Ishikawa (cell line): ENCODE measurements around the gene IL4R.

ENCODE experiments used
- CEBPB ChIP-seq: IDR thresholded peaks from 2 replicates; pipeline ENCODE4 v1.6.1; 2012
- CREB1 ChIP-seq: IDR thresholded peaks from 2 replicates; pipeline ENCODE4 v1.6.1; 2012; ENCODE audit warnings: low read depth
- EGR1 ChIP-seq: IDR thresholded peaks from 2 replicates; pipeline ENCODE4 v1.6.1; 2012
- EP300 ChIP-seq: IDR thresholded peaks from 2 replicates; pipeline ENCODE4 v1.6.1; 2012; ENCODE audit warnings: borderline replicate concordance
- FOXM1 ChIP-seq: IDR thresholded peaks from 2 replicates; pipeline ENCODE4 v1.6.1; 2012; ENCODE audit warnings: low read depth, borderline replicate concordance
- NFIC ChIP-seq: IDR thresholded peaks from 2 replicates; pipeline ENCODE4 v1.6.1; 2012
- RAD21 ChIP-seq: IDR thresholded peaks from 2 replicates; pipeline ENCODE4 v1.6.1; 2012; ENCODE audit warnings: low read depth
- TAF1 ChIP-seq: IDR thresholded peaks from 2 replicates; pipeline ENCODE4 v1.6.1; 2012; ENCODE audit warnings: low read depth, mild to moderate bottlenecking
- TCF12 ChIP-seq: IDR thresholded peaks from 2 replicates; pipeline ENCODE4 v1.6.1; 2012; ENCODE audit warnings: low read depth
- TEAD4 ChIP-seq: IDR thresholded peaks from 2 replicates; pipeline ENCODE4 v1.6.1; 2012
- YY1 ChIP-seq: IDR thresholded peaks from 2 replicates; pipeline ENCODE4 v1.6.1; 2012; ENCODE audit warnings: low read depth
- ZBTB7A ChIP-seq: IDR thresholded peaks from 2 replicates; pipeline ENCODE4 v1.6.1; 2012; ENCODE audit warnings: low read depth
- TF ChIP-seq, protein P1 (sequence below): IDR thresholded peaks from 2 replicates; pipeline ENCODE4 v1.6.1; 2012; ENCODE audit warnings: low read depth, mild to moderate bottlenecking
- TF ChIP-seq, protein P2 (sequence below): IDR thresholded peaks from 2 replicates; pipeline ENCODE4 v1.6.1; 2012
- TF ChIP-seq, protein P3 (sequence below): IDR thresholded peaks from 2 replicates; pipeline ENCODE4 v1.6.1; 2012

Gene IL4R

DNA sequence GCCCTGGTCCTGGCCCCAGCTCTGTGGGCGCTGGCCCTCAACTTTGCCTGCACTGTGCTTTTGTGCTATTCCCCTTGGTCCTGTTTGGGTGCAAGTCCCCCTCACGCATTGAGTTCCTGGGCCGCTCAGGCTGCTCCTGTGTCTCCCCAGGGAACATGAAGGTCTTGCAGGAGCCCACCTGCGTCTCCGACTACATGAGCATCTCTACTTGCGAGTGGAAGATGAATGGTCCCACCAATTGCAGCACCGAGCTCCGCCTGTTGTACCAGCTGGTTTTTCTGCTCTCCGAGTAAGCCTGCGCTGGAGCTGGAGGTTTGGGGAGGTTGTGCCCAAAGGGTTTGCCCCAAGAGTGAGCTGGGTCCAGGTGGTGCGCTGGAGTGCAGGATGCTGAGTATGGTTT is 28.2 kb downstream of the IL4R start:
- TF ChIP-seq, protein P1, sequence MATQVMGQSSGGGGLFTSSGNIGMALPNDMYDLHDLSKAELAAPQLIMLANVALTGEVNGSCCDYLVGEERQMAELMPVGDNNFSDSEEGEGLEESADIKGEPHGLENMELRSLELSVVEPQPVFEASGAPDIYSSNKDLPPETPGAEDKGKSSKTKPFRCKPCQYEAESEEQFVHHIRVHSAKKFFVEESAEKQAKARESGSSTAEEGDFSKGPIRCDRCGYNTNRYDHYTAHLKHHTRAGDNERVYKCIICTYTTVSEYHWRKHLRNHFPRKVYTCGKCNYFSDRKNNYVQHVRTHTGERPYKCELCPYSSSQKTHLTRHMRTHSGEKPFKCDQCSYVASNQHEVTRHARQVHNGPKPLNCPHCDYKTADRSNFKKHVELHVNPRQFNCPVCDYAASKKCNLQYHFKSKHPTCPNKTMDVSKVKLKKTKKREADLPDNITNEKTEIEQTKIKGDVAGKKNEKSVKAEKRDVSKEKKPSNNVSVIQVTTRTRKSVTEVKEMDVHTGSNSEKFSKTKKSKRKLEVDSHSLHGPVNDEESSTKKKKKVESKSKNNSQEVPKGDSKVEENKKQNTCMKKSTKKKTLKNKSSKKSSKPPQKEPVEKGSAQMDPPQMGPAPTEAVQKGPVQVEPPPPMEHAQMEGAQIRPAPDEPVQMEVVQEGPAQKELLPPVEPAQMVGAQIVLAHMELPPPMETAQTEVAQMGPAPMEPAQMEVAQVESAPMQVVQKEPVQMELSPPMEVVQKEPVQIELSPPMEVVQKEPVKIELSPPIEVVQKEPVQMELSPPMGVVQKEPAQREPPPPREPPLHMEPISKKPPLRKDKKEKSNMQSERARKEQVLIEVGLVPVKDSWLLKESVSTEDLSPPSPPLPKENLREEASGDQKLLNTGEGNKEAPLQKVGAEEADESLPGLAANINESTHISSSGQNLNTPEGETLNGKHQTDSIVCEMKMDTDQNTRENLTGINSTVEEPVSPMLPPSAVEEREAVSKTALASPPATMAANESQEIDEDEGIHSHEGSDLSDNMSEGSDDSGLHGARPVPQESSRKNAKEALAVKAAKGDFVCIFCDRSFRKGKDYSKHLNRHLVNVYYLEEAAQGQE: no peak
- TF ChIP-seq, protein P2, sequence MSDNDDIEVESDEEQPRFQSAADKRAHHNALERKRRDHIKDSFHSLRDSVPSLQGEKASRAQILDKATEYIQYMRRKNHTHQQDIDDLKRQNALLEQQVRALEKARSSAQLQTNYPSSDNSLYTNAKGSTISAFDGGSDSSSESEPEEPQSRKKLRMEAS: no peak
- TF ChIP-seq EP300: no peak
- no peak for TF ChIP-seq FOXM1
- TF ChIP-seq EGR1: no peak
- no peak for TF ChIP-seq CREB1
- no peak for TF ChIP-seq CEBPB
- TF ChIP-seq, protein P3, sequence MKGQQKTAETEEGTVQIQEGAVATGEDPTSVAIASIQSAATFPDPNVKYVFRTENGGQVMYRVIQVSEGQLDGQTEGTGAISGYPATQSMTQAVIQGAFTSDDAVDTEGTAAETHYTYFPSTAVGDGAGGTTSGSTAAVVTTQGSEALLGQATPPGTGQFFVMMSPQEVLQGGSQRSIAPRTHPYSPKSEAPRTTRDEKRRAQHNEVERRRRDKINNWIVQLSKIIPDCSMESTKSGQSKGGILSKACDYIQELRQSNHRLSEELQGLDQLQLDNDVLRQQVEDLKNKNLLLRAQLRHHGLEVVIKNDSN: no peak
- no peak for TF ChIP-seq YY1

DNA sequence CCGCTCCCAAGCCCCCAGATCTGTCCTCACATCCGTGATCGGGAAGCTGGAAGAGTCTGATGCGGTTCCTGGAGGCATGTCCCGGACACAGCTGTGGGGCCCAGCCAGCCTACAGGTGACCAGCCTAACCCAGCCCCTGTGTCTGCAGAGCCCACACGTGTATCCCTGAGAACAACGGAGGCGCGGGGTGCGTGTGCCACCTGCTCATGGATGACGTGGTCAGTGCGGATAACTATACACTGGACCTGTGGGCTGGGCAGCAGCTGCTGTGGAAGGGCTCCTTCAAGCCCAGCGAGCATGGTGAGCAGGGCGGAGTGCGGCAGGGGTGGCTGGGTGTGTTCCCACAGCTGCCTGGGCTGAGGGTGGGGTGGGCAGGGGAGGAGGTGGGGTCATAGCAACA is 30.9 kb downstream of the IL4R start:
- TF ChIP-seq EGR1: no peak
- no peak for TF ChIP-seq ZBTB7A
- TF ChIP-seq, protein P2: no peak
- TF ChIP-seq RAD21: no peak
- no peak for TF ChIP-seq YY1
- TF ChIP-seq, protein P3: no peak

DNA sequence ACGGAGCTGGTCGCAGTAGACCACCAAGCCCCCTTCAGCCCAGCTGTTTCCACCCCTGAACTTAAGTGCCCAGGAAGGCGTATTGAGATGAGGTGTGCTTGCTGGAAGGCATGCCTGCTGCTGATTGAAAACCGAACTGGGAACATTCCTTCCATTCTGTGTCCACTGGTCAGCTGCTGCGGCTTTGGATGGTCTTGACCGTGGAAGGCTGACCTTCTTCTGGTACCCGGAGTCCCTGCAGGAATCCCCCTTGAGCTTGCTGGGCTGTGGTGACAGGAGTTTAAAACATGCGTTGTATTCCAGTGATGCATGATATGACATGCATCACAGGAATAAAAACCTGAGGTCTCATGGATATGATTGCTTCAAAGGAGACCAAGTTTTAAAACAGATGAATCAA is 31.4 kb downstream of the IL4R start:
- TF ChIP-seq YY1 (no peak), RAD21 (no peak), EGR1 (no peak)

DNA sequence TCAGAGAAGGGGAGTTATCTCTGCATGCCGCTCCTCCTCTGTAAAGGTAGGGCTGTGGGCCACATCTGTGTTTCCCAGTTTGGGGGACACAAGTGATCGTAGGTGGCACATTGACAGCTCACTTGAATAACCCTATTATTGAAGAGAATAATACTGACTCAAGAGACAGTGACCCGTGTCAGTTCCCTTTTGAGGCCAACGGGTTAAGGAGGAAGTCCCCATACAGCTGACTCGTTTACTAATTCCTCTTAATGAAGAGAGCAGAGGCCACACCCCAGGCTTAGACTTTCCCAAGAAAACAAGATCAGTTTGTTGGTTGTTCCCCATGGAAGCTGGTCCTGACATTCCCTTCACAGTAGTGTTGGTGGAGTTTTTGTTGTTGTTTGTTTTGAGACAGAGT is 33.0 kb downstream of the IL4R start:
- no peak for TF ChIP-seq ZBTB7A
- no peak for TF ChIP-seq NFIC
- TF ChIP-seq, protein P1: no peak
- TF ChIP-seq YY1: no peak
- TF ChIP-seq FOXM1: no peak
- TF ChIP-seq, protein P3: no peak
- TF ChIP-seq TAF1: no peak
- TF ChIP-seq CEBPB: no peak
- no peak for TF ChIP-seq EGR1
- TF ChIP-seq CREB1: no peak
- TF ChIP-seq TCF12: no peak
- TF ChIP-seq, protein P2: no peak
- TF ChIP-seq EP300: no peak
- TF ChIP-seq TEAD4: no peak
- TF ChIP-seq RAD21: no peak

DNA sequence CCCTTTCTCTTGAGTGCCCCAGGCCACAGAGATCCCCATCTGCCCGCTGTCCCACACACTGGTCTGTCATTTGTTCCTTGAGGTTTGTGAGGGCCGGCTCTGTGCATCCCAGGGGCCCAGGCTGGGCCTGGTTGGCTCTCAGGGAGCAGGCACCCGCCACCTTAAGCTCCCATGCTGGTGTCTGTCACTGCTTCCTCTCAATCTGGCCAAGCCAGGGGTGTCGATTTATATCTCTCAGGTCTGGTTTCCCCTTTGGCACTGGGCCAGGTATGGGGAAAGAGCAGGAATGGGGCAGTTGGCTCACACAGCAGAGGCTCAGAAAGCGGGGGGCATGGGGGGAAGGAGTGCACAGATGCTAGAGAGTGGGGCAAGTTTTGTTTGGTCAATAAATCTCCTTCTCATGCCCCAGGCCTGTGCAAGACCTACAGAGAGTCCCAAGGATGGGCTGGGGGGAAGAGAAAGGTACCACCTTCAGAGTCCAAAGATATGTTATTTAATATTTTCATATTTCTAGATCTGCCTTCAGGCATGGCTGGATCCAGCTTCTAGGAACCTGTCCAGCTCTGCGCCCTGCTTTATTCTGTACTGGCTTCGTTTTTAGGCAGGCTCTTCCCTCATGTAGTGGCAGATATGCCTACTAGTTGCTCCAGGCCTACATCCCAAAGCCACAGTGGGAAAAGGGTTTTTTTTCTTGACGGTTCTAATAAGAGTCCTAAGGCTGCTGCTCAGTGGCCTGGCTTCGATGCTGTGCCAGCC is 34.3 kb downstream of the IL4R start:
- TF ChIP-seq NFIC: peak; percentile 34; the same call in 1 of the 2 replicates
- TF ChIP-seq RAD21: no peak

DNA sequence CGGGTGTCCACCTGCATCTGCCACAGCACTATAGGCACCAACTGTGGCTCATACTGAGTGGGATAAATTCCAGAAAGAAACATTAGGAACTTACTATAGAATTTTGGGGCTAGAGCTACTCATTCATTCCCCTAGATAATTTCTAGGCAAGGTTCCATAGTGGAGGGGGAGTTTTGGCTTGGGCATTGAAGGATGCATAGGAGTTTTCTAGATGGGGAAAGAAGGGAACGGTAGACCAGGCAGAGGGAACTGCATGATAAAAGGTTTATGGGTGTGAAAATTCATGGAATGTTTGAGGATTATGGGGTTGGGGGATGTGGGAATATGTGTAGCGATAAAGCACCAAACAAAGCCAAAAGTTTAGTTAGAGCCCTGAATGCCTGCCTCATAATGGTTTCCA is 35.5 kb downstream of the IL4R start:
- TF ChIP-seq TCF12 (no peak), CEBPB (no peak), ZBTB7A (no peak), TEAD4 (no peak), EGR1 (no peak), NFIC (no peak), TAF1 (no peak), EP300 (no peak), YY1 (no peak), FOXM1 (no peak), RAD21 (no peak)
- TF ChIP-seq, protein P2: no peak
- TF ChIP-seq, protein P3: no peak
